ENCODE results near the gene BLCAP.
A peak's percentile ranks its signal among the peaks of the same experiment; 100 is the strongest.

Gene BLCAP

GRCh38 chr20:37529214-37529967 is 1.7 kb upstream of the BLCAP start:
- DNase-seq: no peak

- DNase-seq: no peak
Measured at GRCh38 chr20:37528446-37529213, 954 bp upstream of the BLCAP start.

GRCh38 chr20:37526839-37527637 is 638 bp downstream of the BLCAP start:
- peak; percentile 51 for DNase-seq

- DNase-seq: peak; percentile 93
Measured at GRCh38 chr20:37526238-37526838, 1.3 kb downstream of the BLCAP start.

GRCh38 chr20:37525810-37526209 is 1.9 kb downstream of the BLCAP start:
- no peak for DNase-seq

GRCh38 chr20:37524859-37525708 is 2.6 kb downstream of the BLCAP start:
- no peak for DNase-seq

- DNase-seq: no peak
Measured at GRCh38 chr20:37523911-37524700, 3.6 kb downstream of the BLCAP start.

GRCh38 chr20:37523012-37523391 is 4.7 kb downstream of the BLCAP start:
- DNase-seq: no peak

GRCh38 chr20:37522260-37523011 is 5.2 kb downstream of the BLCAP start:
- peak; percentile 59 for DNase-seq

GRCh38 chr20:37521061-37521771 is 6.5 kb downstream of the BLCAP start, which contains the start of gene NNAT:
Gene NNAT, plus strand, starts transcription at chr20:37521250. Its CDS starts 82 bp downstream, at chr20:37521332.
- DNase-seq: no peak

GRCh38 chr20:37520419-37520955 is 7.2 kb downstream of the BLCAP start:
- DNase-seq: no peak

- DNase-seq: peak; percentile 48
Measured at GRCh38 chr20:37519508-37520418, 7.9 kb downstream of the BLCAP start.

GRCh38 chr20:37518606-37519507 is 8.8 kb downstream of the BLCAP start:
- no peak for DNase-seq

GRCh38 chr20:37518059-37518458 is 9.6 kb downstream of the BLCAP start:
- no peak for DNase-seq

- peak; percentile 73 for DNase-seq
Measured at GRCh38 chr20:37516811-37517750, 10.6 kb downstream of the BLCAP start.

GRCh38 chr20:37515876-37516275 is 11.8 kb downstream of the BLCAP start:
- no peak for DNase-seq
